ENCODE results near the gene MARK3. TPM values are rescaled to one million over a fixed set of nuclear protein-coding genes. Genes with fewer than 3 reads are reported as not detected.

Gene MARK3
- total and polyA plus RNA-seq, 2 of the 13 experiments (the other 11 are each of a cell fraction or from before 2014, with no cell fraction given), result 47.7 to 56.6 TPM

- Histone ChIP-seq H3K4me3 (replicated peaks in 1 of 3; ENCODE audit: insufficient read depth in 1 of 3, low read depth in 2 of 3, low read length in 3 of 3) (no peak overlapping the region), H3K36me3 (replicated peaks in 1 of 2; ENCODE audit: control insufficient read depth in 1 of 2, insufficient read depth in 2 of 2, low read length in 2 of 2) (no peaks in the 10 kb centered on the region), H3K4me1 (ENCODE audit: insufficient read depth, low read length) (peaks cover 12% of the 10 kb centered on the region), H3K9me3 (ENCODE audit: low read length) (peaks cover under 1% of the 10 kb centered on the region; the same call in 1 of the 2 replicates), H3K27me3 (ENCODE audit: control insufficient read depth in 1 of 2, insufficient read depth in 2 of 2, low read length in 2 of 2) (no peaks in the 10 kb centered on the region), H3K9ac (ENCODE audit: insufficient read depth, low read depth, low read length) (no peak overlapping the region), H3K79me2 (ENCODE audit: insufficient read depth, low read length) (no peaks in the 10 kb centered on the region), H3K4me2 (ENCODE audit: low read depth, low read length) (no peak overlapping the region), H3K27ac (ENCODE audit: extremely low read length, insufficient read depth, low read length) (no peak overlapping the region), H2AFZ (ENCODE audit: low read length) (no peak overlapping the region), H4K20me1 (ENCODE audit: insufficient read depth, low read length) (no peaks in the 10 kb centered on the region)
- ATAC-seq, result no peak
- ChIA-PET CTCF (ENCODE audit: low intra/inter-chr PET ratio, low total read pairs) (no interaction called here), POLR2A (interaction anchor here (0.8 kb wide), 1 partner anchor 22 kb away, joined by 3 read pairs; no protein-coding TSS in a partner anchor)
- intact Hi-C loops (cut with micrococcal nuclease; ENCODE audit: unreplicated experiment) (no loop called here), in situ Hi-C loops (cut with HindIII; ENCODE audit: extremely low pct_ligation_motif_present, low pct_unique_long_range_greater_than_20kb) (no loop called here)
- FAIRE-seq, result no peak
- no TSS peak for BruUV-seq (replicated peaks)
- WGBS (ENCODE audit: low lambda C conversion rate), result 64% methylated on average over 4 of the region's 4 CpGs
- DNase-seq (ENCODE audit: low spot score), result no peak
- TF ChIP-seq ATF4 (CRISPR knock-in tag; IDR thresholded peaks at IDR 0.05) (peak in 1 of 2 experiments; percentile 50; a peak in 1 of 4 replicates), ZMAT5 (CRISPR knock-in tag; IDR thresholded peaks at IDR 0.05; ENCODE audit: borderline replicate concordance, low read depth) (no peak), NRL (CRISPR knock-in tag; IDR thresholded peaks at IDR 0.05; ENCODE audit: borderline replicate concordance) (no peak)
Measured at GRCh38 chr14:103367995-103368394, 17.2 kb upstream of the MARK3 start.

GRCh38 chr14:103370087-103370486, 15.1 kb upstream of the MARK3 start:
- 90% methylated on average over 3 of the region's 3 CpGs for WGBS (ENCODE audit: low lambda C conversion rate)
- TF ChIP-seq ZNF720 (CRISPR knock-in tag; IDR thresholded peaks at IDR 0.05), result no peak
- intact Hi-C loops (cut with micrococcal nuclease; ENCODE audit: unreplicated experiment), result no loop called here
- no TSS peak for BruUV-seq (replicated peaks)
- Histone ChIP-seq H3K9ac (ENCODE audit: insufficient read depth, low read depth, low read length) (no peak overlapping the region), H3K27ac (ENCODE audit: extremely low read length, insufficient read depth, low read length) (no peak overlapping the region), H3K9me3 (ENCODE audit: low read length) (no peaks in the 10 kb centered on the region), H3K4me1 (ENCODE audit: insufficient read depth, low read length) (peaks cover 13% of the 10 kb centered on the region), H4K20me1 (ENCODE audit: insufficient read depth, low read length) (no peaks in the 10 kb centered on the region), H2AFZ (ENCODE audit: low read length) (no peak overlapping the region), H3K4me3 (replicated peaks in 1 of 3; ENCODE audit: insufficient read depth in 1 of 3, low read depth in 2 of 3, low read length in 3 of 3) (no peak overlapping the region), H3K27me3 (ENCODE audit: control insufficient read depth in 1 of 2, insufficient read depth in 2 of 2, low read length in 2 of 2) (peaks cover 0 to 1% of the 10 kb centered on the region in 2 experiments; a peak in 3 of 5 replicates), H3K79me2 (ENCODE audit: insufficient read depth, low read length) (no peaks in the 10 kb centered on the region), H3K4me2 (ENCODE audit: low read depth, low read length) (no peak overlapping the region), H3K36me3 (replicated peaks in 1 of 2; ENCODE audit: control insufficient read depth in 1 of 2, insufficient read depth in 2 of 2, low read length in 2 of 2) (no peaks in the 10 kb centered on the region)
- ChIA-PET POLR2A (interaction anchor here (0.7 to 1.4 kb wide), 3 partner anchors 8 to 1717 kb away, joined by 3 read pairs; partner anchors contain the start of gene EIF5), CTCF (ENCODE audit: low intra/inter-chr PET ratio, low total read pairs) (no interaction called here)
- FAIRE-seq, result no peak
- in situ Hi-C loops (cut with HindIII; ENCODE audit: extremely low pct_ligation_motif_present, low pct_unique_long_range_greater_than_20kb), result no loop called here
- ATAC-seq, result no peak
- DNase-seq (ENCODE audit: low spot score), result no peak
